Lung (tissue), 12 donors: Measurements from ENCODE around the gene GATM. TPM values are rescaled to one million over a fixed set of nuclear protein-coding genes. Genes with fewer than 3 reads are reported as not detected.

Experiments
- ATAC-seq: fragments of 200-7000 bp; cut with Tn5 transposase; one replicate; pipeline ENCODE4 v1.9.1; 2020; ENCODE audit warnings: moderate number of reproducible peaks; ENCODE audit not compliant: insufficient read depth, low FRiP score
- DNase-seq, 3 donors: peaks; one replicate each; pipeline ENCODE4 v3.0.0-alpha.2; 2013 to 2017
- H3K27ac ChIP-seq, 2 donors: one replicate each; pipeline ENCODE4 v1.5.1; 2013; ENCODE audit warnings: mild to moderate bottlenecking in 2 of 2, moderate library complexity in 2 of 2, control low read depth in 1 of 2, inconsistent platforms in 1 of 2, low read depth in 1 of 2, low read length in 1 of 2
- H3K27me3 ChIP-seq, 3 donors: one replicate each; pipeline ENCODE4 v1.5.1; 2013; ENCODE audit warnings: low read length in 2 of 3; ENCODE audit not compliant: control insufficient read depth in 3 of 3, insufficient read depth in 3 of 3
- H3K36me3 ChIP-seq, 4 donors: one replicate each; pipeline ENCODE4 v1.5.1; 2013; ENCODE audit warnings: low read length in 4 of 4, mild to moderate bottlenecking in 1 of 4, moderate library complexity in 1 of 4; ENCODE audit not compliant: control insufficient read depth in 4 of 4, insufficient read depth in 4 of 4
- H3K4me1 ChIP-seq, 5 donors: one replicate each; pipeline ENCODE4 v1.5.1; 2013; ENCODE audit warnings: low read length in 5 of 5, mild to moderate bottlenecking in 2 of 5, moderate library complexity in 1 of 5; ENCODE audit not compliant: control insufficient read depth in 5 of 5, insufficient read depth in 5 of 5
- H3K4me3 ChIP-seq: one replicate; pipeline ENCODE4 v1.5.1; 2013; ENCODE audit warnings: mild to moderate bottlenecking, control low read depth, moderate library complexity
- H3K9ac ChIP-seq, 2 donors: one replicate each; pipeline ENCODE4 v1.5.1; 2013; ENCODE audit warnings: low read length in 2 of 2, control low read depth in 1 of 2; ENCODE audit not compliant: insufficient read depth in 1 of 2
- H3K9me3 ChIP-seq, 4 donors: one replicate each; pipeline ENCODE4 v1.5.1; 2013; ENCODE audit warnings: low read length in 3 of 4, mild to moderate bottlenecking in 1 of 4, moderate library complexity in 1 of 4; ENCODE audit not compliant: control insufficient read depth in 4 of 4, insufficient read depth in 3 of 4
- WGBS, 2 donors: extraction: QIAGEN DNeasy Blood & Tissue Kit; methylation state at CpG; one replicate each; pipeline ENCODE4 v1.1.7; 2013; 5-methylcytosine and 5-hydroxymethylcytosine counted together
- polyA plus RNA-seq, 2 donors: library from polyadenylated mRNA; stranded (reverse); fragments of 200-250 nt; gene quantifications; one replicate each; pipeline ENCODE4 v1.2.1, GENCODE V29; 2013
- total RNA-seq, 2 donors: library from RNA; depleted of rRNA in 1 of 2; stranded (reverse); fragments of >200 nt in 1 of 2; gene quantifications; one replicate each; pipeline ENCODE4 v1.2.1, GENCODE V29; 2014 to 2021
- TF ChIP-seq, protein P1 (sequence below): IDR thresholded peaks from 2 replicates; pipeline ENCODE4 v1.5.1; 2012; ENCODE audit warnings: mild to moderate bottlenecking; ENCODE audit errors: control extremely low read depth, extremely low read depth
- donor health status: control.
- donor health status: control.
- donor health status: Bipolar disorder and iron deficiency.
- donor health status: healthy.
- donor health status: DM: yes; HTN: yes; CAD: no.

GATM gene
- total and polyA plus RNA-seq, 4 donors: 2.5 to 12.2 (median 4.6) TPM

DNA sequence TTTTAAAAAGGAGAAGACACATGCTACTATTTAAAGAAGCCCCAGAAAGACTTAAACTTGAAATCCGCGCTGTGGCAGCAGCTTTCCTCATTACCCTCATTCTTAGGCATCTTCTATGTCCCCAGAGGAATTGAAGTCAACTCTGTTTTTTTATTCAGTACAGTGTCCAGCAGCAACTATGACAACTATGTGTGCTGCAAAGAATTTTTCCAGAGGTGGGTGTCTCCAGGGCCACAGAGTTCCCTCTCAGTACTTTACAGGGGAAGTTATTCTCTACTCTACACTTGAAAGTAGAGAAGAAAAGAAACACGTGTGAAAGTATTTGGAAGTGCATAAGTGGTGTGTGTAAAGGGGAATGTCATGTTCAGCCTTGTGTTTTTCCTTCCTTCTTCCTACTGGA, 32.0 kb downstream of the GATM start:
- ATAC-seq (no peak), DNase-seq (peak; percentile 15 to 21 (median 19))
- Histone ChIP-seq H3K9ac (no peak overlapping the region), H3K27me3 (peaks cover 0 to 4% (median 0%) of the 10 kb centered on the region in 3 donors), H3K9me3 (no peaks in the 10 kb centered on the region), H3K27ac (no peak overlapping the region), H3K4me1 (no peaks in the 10 kb centered on the region), H3K36me3 (no peaks in the 10 kb centered on the region), H3K4me3 (no peak overlapping the region)
- TF ChIP-seq, protein P1, sequence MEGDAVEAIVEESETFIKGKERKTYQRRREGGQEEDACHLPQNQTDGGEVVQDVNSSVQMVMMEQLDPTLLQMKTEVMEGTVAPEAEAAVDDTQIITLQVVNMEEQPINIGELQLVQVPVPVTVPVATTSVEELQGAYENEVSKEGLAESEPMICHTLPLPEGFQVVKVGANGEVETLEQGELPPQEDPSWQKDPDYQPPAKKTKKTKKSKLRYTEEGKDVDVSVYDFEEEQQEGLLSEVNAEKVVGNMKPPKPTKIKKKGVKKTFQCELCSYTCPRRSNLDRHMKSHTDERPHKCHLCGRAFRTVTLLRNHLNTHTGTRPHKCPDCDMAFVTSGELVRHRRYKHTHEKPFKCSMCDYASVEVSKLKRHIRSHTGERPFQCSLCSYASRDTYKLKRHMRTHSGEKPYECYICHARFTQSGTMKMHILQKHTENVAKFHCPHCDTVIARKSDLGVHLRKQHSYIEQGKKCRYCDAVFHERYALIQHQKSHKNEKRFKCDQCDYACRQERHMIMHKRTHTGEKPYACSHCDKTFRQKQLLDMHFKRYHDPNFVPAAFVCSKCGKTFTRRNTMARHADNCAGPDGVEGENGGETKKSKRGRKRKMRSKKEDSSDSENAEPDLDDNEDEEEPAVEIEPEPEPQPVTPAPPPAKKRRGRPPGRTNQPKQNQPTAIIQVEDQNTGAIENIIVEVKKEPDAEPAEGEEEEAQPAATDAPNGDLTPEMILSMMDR: no peak
- WGBS, 2 donors: 42 to 72% methylated on average over 3 of the region's 3 CpGs

DNA sequence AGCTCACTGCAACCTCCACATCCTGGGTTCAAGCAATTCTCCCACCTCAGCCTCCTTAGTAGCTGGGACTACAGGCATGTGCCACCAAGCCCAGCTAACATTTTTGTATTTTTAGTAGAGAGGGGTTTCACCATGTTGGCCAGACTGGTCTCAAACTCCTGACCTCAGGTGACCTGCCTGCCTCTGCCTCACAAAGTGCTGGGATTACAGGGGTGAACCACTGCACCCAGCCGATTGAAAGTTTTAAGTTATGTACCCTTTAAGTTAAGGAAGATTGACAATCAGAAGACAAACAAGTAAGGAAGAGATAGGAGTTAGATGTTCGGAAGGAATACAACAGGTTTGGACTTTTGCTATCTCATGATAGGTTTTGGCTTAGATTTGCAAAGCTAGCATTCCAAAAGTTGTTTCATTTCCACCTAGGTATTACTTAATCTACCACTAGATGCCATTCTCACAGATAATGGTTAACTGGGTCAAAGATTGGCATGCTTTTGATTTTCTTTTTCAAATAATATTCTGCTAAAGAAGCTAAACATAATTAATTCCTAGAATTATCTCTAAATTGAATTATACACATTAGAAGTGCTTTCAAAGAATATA, 35.0 kb downstream of the GATM start:
- H3K27ac ChIP-seq: no peak overlapping the region
- no peak for DNase-seq
- ATAC-seq: no peak
- H3K9ac ChIP-seq: no peak overlapping the region
- peaks cover 0 to 2% (median 0%) of the 10 kb centered on the region in 3 donors for H3K27me3 ChIP-seq
- H3K36me3 ChIP-seq: no peaks in the 10 kb centered on the region
- TF ChIP-seq, protein P1: no peak
- WGBS, 2 donors: 66 to 77% methylated on average over 2 of the region's 2 CpGs
- no peaks in the 10 kb centered on the region for H3K9me3 ChIP-seq
- H3K4me1 ChIP-seq: no peaks in the 10 kb centered on the region
- no peak overlapping the region for H3K4me3 ChIP-seq

DNA sequence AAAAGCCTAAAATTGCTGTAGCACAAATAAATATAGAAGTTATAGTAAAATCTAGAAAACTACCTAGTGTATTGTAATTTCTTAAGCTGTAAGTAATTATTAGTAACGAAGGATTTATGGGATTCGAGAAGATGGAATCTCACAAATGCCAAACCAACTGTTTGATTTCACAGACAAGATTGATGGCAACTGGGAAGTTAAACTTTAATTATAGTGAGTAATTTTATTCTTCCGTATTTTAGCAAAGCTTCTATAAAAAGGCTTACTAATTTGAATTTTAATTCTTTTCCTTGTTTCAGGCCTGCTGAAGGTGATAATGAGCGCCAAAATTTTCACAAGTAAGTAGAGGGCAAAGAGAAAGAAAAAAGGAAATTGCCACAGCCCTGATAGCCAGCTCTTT, 36.6 kb downstream of the GATM start:
- DNase-seq (no peak), ATAC-seq (no peak)
- no peak overlapping the region for H3K27ac ChIP-seq
- H3K4me3 ChIP-seq: no peak overlapping the region
- peaks cover 0 to 2% (median 0%) of the 10 kb centered on the region in 3 donors for H3K27me3 ChIP-seq
- no peak overlapping the region for H3K9ac ChIP-seq
- H3K9me3 ChIP-seq: no peaks in the 10 kb centered on the region
- no peaks in the 10 kb centered on the region for H3K36me3 ChIP-seq
- H3K4me1 ChIP-seq: no peaks in the 10 kb centered on the region
- TF ChIP-seq, protein P1: no peak
- 92 to 95% methylated on average over 4 of the region's 4 CpGs for WGBS, 2 donors

DNA sequence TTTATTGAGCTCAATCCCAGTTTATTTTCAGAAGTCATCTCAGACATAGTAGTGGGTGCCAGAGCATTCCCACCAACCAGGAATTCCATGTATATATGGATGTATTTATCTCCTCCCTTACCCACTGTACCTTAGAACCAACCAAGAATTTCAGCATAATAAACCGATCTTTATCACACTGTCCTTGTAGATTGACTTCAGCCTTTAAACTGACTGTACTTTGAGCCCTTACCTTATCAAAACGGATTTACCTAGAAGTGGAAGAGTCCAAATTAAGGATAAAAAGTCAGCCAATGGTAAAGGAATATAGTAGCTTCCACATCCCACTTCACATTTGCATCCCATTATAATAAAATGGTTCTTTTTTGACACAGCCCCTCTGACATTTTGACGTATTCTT, 37.9 kb downstream of the GATM start:
- DNase-seq (no peak), ATAC-seq (no peak)
- Histone ChIP-seq H3K4me1 (no peaks in the 10 kb centered on the region), H3K27me3 (no peaks in the 10 kb centered on the region), H3K4me3 (no peak overlapping the region), H3K9ac (no peak overlapping the region), H3K27ac (no peak overlapping the region), H3K9me3 (no peaks in the 10 kb centered on the region), H3K36me3 (no peaks in the 10 kb centered on the region)
- WGBS, 2 donors: 82 to 86% methylated on average over 3 of the region's 3 CpGs
- TF ChIP-seq, protein P1: no peak
